DOHH2 (cell line): ENCODE data around the gene RNF213.
"Not testable (repeated sequence)": the region's sequence is repeated elsewhere in the genome, so short reads cannot be mapped to it uniquely, and the experiment has no call there.

Experiments
- H3F3A ChIP-seq: fragments of 200-600 bp; sonication (generic), shearing (Covaris generic); 2 replicates; pipeline ENCODE4 v1.6.0; 2016; ENCODE audit warnings: antibody characterized with exemption, mild to moderate bottlenecking; ENCODE audit not compliant: control insufficient read depth, insufficient read depth
- H3K27ac ChIP-seq: fragments of 200-600 bp; sonication (generic); 2 replicates; pipeline ENCODE4 v1.5.1; 2014; ENCODE audit warnings: low read depth, mild to moderate bottlenecking, low read length, moderate library complexity
- H3K27me3 ChIP-seq: fragments of 200-600 bp; sonication (generic); 2 replicates; pipeline ENCODE4 v1.6.1; 2014; ENCODE audit warnings: mild to moderate bottlenecking, low read length, mixed read lengths; ENCODE audit not compliant: control insufficient read depth
- H3K36me3 ChIP-seq: fragments of 200-600 bp; sonication (generic); 2 replicates; pipeline ENCODE4 v1.6.1; 2014; ENCODE audit warnings: mild to moderate bottlenecking, low read length, moderate library complexity, mixed read lengths; ENCODE audit not compliant: control insufficient read depth
- H3K4me1 ChIP-seq: fragments of 200-600 bp; sonication (generic); 2 replicates; pipeline ENCODE4 v1.6.1; 2014; ENCODE audit warnings: mild to moderate bottlenecking, low read length, mixed read lengths; ENCODE audit not compliant: control insufficient read depth
- H3K4me2 ChIP-seq: fragments of 200-600 bp; sonication (generic); 2 replicates; pipeline ENCODE4 v1.6.0; 2014; ENCODE audit warnings: mild to moderate bottlenecking, low read length, moderate library complexity
- H3K4me3 ChIP-seq: fragments of 200-600 bp; sonication (generic); 2 replicates; pipeline ENCODE4 v1.5.1; 2014; ENCODE audit warnings: mild to moderate bottlenecking, low read length, mixed read lengths
- H3K79me2 ChIP-seq: fragments of 200-600 bp; sonication (generic); 2 replicates; pipeline ENCODE4 v1.6.1; 2014; ENCODE audit warnings: mild to moderate bottlenecking, low read length, mixed read lengths; ENCODE audit not compliant: control insufficient read depth
- H3K9me2 ChIP-seq: fragments of 200-600 bp; sonication (generic); replicated peaks from 2 replicates; pipeline ENCODE4 v1.6.1; 2014; ENCODE audit warnings: mild to moderate bottlenecking, low read length, mixed read lengths; ENCODE audit not compliant: control insufficient read depth
- H3K9me3 ChIP-seq: fragments of 200-600 bp; sonication (generic); 2 replicates; pipeline ENCODE4 v1.6.1; 2014; ENCODE audit warnings: antibody characterized with exemption, low read length, mixed read lengths; ENCODE audit not compliant: control insufficient read depth, insufficient read depth
- H4K20me1 ChIP-seq: fragments of 200-600 bp; sonication (generic); 2 replicates; pipeline ENCODE4 v1.6.0; 2014; ENCODE audit warnings: low read depth, mild to moderate bottlenecking, antibody characterized with exemption, low read length, moderate library complexity; ENCODE audit not compliant: control insufficient read depth, insufficient read depth
- EZH2phosphoT487 ChIP-seq: fragments of 200-600 bp; sonication (generic); IDR thresholded peaks from 2 replicates; pipeline ENCODE4 v1.6.1; 2017; ENCODE audit warnings: borderline replicate concordance, mild to moderate bottlenecking, antibody characterized with exemption, low read length, moderate library complexity, mixed read lengths
- TF ChIP-seq, protein P1 (sequence below): fragments of 200-600 bp; sonication (generic); IDR thresholded peaks from one replicate; pipeline ENCODE4 v1.5.1; 2014; ENCODE audit warnings: antibody characterized with exemption, mild to moderate bottlenecking, low read depth, low read length; ENCODE audit not compliant: poor library complexity, severe bottlenecking

The RNF213 gene

DNA sequence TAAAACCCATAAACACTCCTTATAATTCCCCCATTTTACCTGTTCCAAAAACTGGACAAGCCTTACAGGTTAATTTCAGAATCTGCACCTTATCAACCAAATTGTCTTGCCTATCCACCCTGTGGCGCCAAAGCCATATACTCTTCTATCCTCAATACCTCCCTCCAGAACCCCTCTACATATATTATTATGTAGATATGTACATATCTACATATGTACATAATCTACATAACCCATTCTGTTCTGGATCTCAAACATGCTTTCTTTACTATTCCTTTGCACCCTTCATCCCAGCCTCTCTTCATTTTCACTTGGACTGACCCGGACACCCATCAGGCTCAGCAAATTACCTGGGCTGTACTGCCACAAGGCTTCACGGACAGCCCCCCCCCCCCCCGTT lies 142.3 kb downstream of the RNF213 start:
- Histone ChIP-seq H3K9me3 (no peaks in the 10 kb centered on the region), H3K79me2 (no peaks in the 10 kb centered on the region), H3K36me3 (no peaks in the 10 kb centered on the region), H4K20me1 (no peaks in the 10 kb centered on the region), H3K27me3 (no peaks in the 10 kb centered on the region), H3K4me1 (no peaks in the 10 kb centered on the region; the same call in 1 of the 2 replicates), H3K4me2 (no peak overlapping the region), H3K27ac (no peak overlapping the region), H3F3A (no peaks in the 10 kb centered on the region), H3K9me2 (no peaks in the 10 kb centered on the region), H3K4me3 (no peak overlapping the region)
- TF ChIP-seq, protein P1, sequence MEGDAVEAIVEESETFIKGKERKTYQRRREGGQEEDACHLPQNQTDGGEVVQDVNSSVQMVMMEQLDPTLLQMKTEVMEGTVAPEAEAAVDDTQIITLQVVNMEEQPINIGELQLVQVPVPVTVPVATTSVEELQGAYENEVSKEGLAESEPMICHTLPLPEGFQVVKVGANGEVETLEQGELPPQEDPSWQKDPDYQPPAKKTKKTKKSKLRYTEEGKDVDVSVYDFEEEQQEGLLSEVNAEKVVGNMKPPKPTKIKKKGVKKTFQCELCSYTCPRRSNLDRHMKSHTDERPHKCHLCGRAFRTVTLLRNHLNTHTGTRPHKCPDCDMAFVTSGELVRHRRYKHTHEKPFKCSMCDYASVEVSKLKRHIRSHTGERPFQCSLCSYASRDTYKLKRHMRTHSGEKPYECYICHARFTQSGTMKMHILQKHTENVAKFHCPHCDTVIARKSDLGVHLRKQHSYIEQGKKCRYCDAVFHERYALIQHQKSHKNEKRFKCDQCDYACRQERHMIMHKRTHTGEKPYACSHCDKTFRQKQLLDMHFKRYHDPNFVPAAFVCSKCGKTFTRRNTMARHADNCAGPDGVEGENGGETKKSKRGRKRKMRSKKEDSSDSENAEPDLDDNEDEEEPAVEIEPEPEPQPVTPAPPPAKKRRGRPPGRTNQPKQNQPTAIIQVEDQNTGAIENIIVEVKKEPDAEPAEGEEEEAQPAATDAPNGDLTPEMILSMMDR = no peak
- no peak for TF ChIP-seq EZH2phosphoT487

DNA sequence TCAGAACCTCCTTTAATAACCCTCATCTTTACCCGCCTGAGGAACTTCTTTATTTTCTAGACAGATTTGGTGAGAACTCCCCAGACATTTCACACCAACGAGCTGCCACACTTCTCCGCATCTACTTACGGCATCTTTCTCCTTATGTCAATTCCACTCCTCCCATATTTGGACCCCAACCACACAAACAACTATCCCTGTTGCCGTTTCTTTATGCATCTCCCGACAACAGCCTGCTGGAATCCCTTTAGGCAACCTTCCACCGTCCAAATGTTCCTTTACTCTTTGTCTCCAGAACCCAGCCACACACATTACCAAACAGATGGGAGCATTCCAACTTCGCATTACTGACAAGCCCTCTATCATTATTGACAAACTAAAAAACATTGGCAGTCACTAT lies 145.5 kb downstream of the RNF213 start:
- no peaks in the 10 kb centered on the region for H3K79me2 ChIP-seq

DNA sequence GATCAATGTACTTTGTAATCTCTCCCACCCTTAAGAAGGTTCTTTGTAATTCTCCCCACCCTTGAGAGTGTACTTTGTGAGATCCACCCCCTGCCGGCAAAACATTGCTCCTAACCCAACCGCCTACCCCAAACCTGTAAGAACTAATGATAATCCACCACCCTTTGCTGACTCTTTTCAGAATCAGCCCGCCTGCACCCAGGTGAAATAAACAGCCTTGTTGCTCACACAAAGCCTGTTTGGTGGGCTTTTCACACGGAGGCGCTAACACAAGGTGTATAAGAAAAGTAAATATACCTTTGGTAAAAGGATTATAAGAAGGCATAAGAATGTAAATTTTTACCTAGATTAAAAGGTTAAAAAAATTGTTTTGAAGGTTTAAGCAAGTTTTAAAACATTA lies 147.3 kb downstream of the RNF213 start:
- not testable (repeated sequence) for H3K4me3 ChIP-seq, H3K79me2 ChIP-seq, H3K36me3 ChIP-seq, H3K4me2 ChIP-seq, H3K9me3 ChIP-seq, H3K27ac ChIP-seq, H4K20me1 ChIP-seq, H3K9me2 ChIP-seq, H3K4me1 ChIP-seq, H3K27me3 ChIP-seq, H3F3A ChIP-seq

More for the DNA sequence above, 145.5 kb downstream of the RNF213 start:
- Histone ChIP-seq H4K20me1 (no peaks in the 10 kb centered on the region), H3K4me1 (no peaks in the 10 kb centered on the region), H3K4me2 (no peak overlapping the region), H3K27ac (no peak overlapping the region), H3F3A (no peaks in the 10 kb centered on the region), H3K36me3 (no peaks in the 10 kb centered on the region), H3K9me2 (no peaks in the 10 kb centered on the region), H3K4me3 (no peak overlapping the region), H3K9me3 (no peaks in the 10 kb centered on the region), H3K27me3 (peaks cover 4% of the 10 kb centered on the region; the same call in 1 of the 2 replicates)
- TF ChIP-seq, protein P1 = no peak
- TF ChIP-seq EZH2phosphoT487 = no peak

DNA sequence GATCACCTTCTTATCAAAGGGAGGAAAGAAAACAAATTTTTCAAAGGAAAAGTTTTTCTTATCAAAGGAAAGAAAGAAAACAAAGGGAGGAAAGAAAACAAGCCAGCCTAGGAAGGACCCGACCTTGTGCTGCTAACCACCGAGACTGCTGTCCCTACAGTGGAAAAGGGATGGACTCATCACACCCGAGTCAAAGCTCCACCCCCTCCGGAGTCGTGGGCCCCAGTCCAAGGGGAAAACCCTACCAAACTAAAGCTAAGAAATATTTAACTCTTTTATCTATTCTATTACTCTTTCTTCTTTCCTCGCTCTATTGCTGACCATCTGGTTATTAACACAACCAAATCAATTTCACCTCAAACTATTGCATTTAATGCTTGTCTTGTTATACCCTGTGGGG lies 148.2 kb downstream of the RNF213 start:
- peaks cover 14% of the 10 kb centered on the region for H3K27me3 ChIP-seq
- no peaks in the 10 kb centered on the region for H3K4me1 ChIP-seq
- H3K79me2 ChIP-seq = no peaks in the 10 kb centered on the region
- TF ChIP-seq EZH2phosphoT487 = no peak
- TF ChIP-seq, protein P1 = no peak
- H4K20me1 ChIP-seq = no peaks in the 10 kb centered on the region
- H3K36me3 ChIP-seq = no peaks in the 10 kb centered on the region
- no peak overlapping the region for H3K4me2 ChIP-seq
- H3K27ac ChIP-seq = no peak overlapping the region
- H3F3A ChIP-seq = no peaks in the 10 kb centered on the region
- H3K9me3 ChIP-seq = no peaks in the 10 kb centered on the region
- no peaks in the 10 kb centered on the region for H3K9me2 ChIP-seq
- H3K4me3 ChIP-seq = no peak overlapping the region
